T-helper 1 cell treated with Interleukin-12 subunit alpha and Interleukin-12 subunit beta and Interleukin-4 antibody, amounts not matched to agents 30 μg/mL and 1 μg/mL, for 36 hours (primary cell): ENCODE data around the gene TPTE2.
A peak's percentile ranks its signal among the peaks of the same experiment; 100 is the strongest.
"Not testable (repeated sequence)": the region's sequence is repeated elsewhere in the genome, so short reads cannot be mapped to it uniquely, and the experiment has no call there.

Experiments used
- H3K27ac Mint-ChIP-seq: one replicate; pipeline ENCODE4 v1.8.0; 2021; ENCODE audit warnings: mild to moderate bottlenecking, mixed read lengths
- H3K27me3 Mint-ChIP-seq: one replicate; pipeline ENCODE4 v1.8.0; 2021; ENCODE audit warnings: low read depth, mixed read lengths
- H3K36me3 Mint-ChIP-seq: one replicate; pipeline ENCODE4 v1.8.0; 2021; ENCODE audit warnings: low read depth, mixed read lengths
- H3K4me1 Mint-ChIP-seq: one replicate; pipeline ENCODE4 v1.8.0; 2021; ENCODE audit warnings: low read depth, mixed read lengths
- H3K4me3 Mint-ChIP-seq: one replicate; pipeline ENCODE4 v1.8.0; 2021; ENCODE audit warnings: mild to moderate bottlenecking, moderate library complexity, mixed read lengths
- H3K9me3 Mint-ChIP-seq: one replicate; pipeline ENCODE4 v1.8.0; 2021; ENCODE audit warnings: mixed read lengths

TPTE2 gene

GRCh38 chr13:19561127-19561582 is at the start of gene TPTE2:
TPTE2 (minus strand) TSS chr13:19561532; CDS start chr13:19503234, 58,298 bp downstream.
- not testable (repeated sequence) for H3K27ac Mint-ChIP-seq

GRCh38 chr13:19607523-19608078 is 46.3 kb upstream of the TPTE2 start:
- H3K9me3 Mint-ChIP-seq, result peaks cover 16% of the 10 kb centered on the region
- H3K4me3 Mint-ChIP-seq, result no peak overlapping the region
- no peak overlapping the region for H3K27ac Mint-ChIP-seq
- H3K4me1 Mint-ChIP-seq, result no peaks in the 10 kb centered on the region
- peaks cover 26% of the 10 kb centered on the region for H3K27me3 Mint-ChIP-seq
- H3K36me3 Mint-ChIP-seq, result peaks cover 4% of the 10 kb centered on the region

More at GRCh38 chr13:19561127-19561582, at the start of gene TPTE2:
- H3K27me3 Mint-ChIP-seq, H3K9me3 Mint-ChIP-seq, H3K4me1 Mint-ChIP-seq, H3K4me3 Mint-ChIP-seq, H3K36me3 Mint-ChIP-seq: not testable (repeated sequence)

GRCh38 chr13:19606737-19607136 is 45.4 kb upstream of the TPTE2 start:
- Mint-ChIP-seq H3K36me3 (peaks cover 4% of the 10 kb centered on the region), H3K4me3 (no peak overlapping the region), H3K27ac (no peak overlapping the region), H3K9me3 (peaks cover 16% of the 10 kb centered on the region), H3K4me1 (no peaks in the 10 kb centered on the region), H3K27me3 (peaks cover 29% of the 10 kb centered on the region)

GRCh38 chr13:19606152-19606551 is 44.8 kb upstream of the TPTE2 start:
- H3K27me3 Mint-ChIP-seq, result peaks cover 30% of the 10 kb centered on the region
- no peak overlapping the region for H3K27ac Mint-ChIP-seq
- H3K4me3 Mint-ChIP-seq, result no peak overlapping the region
- no peaks in the 10 kb centered on the region for H3K4me1 Mint-ChIP-seq
- H3K36me3 Mint-ChIP-seq, result peaks cover 4% of the 10 kb centered on the region
- peaks cover 16% of the 10 kb centered on the region for H3K9me3 Mint-ChIP-seq

- Mint-ChIP-seq H3K9me3 (peaks cover 16% of the 10 kb centered on the region), H3K4me3 (no peak overlapping the region), H3K4me1 (no peaks in the 10 kb centered on the region), H3K36me3 (peaks cover 4% of the 10 kb centered on the region), H3K27ac (no peak overlapping the region), H3K27me3 (peaks cover 36% of the 10 kb centered on the region)
Observed at GRCh38 chr13:19605161-19605955, 44.0 kb upstream of the TPTE2 start.

GRCh38 chr13:19604306-19604705 is 43.0 kb upstream of the TPTE2 start:
- Mint-ChIP-seq H3K4me1 (no peaks in the 10 kb centered on the region), H3K27ac (no peak overlapping the region), H3K9me3 (peaks cover 16% of the 10 kb centered on the region), H3K4me3 (no peak overlapping the region), H3K36me3 (peaks cover 4% of the 10 kb centered on the region), H3K27me3 (peaks cover 43% of the 10 kb centered on the region)

GRCh38 chr13:19601749-19602725 is 40.7 kb upstream of the TPTE2 start:
- peak overlapping the region; percentile 25 for H3K4me3 Mint-ChIP-seq
- H3K27ac Mint-ChIP-seq, result no peak overlapping the region
- H3K27me3 Mint-ChIP-seq, result peaks cover 53% of the 10 kb centered on the region
- H3K4me1 Mint-ChIP-seq, result no peaks in the 10 kb centered on the region
- peaks cover 16% of the 10 kb centered on the region for H3K9me3 Mint-ChIP-seq
- H3K36me3 Mint-ChIP-seq, result peaks cover 4% of the 10 kb centered on the region

GRCh38 chr13:19597523-19597922 is 36.2 kb upstream of the TPTE2 start:
- H3K4me3 Mint-ChIP-seq, result no peak overlapping the region
- peaks cover 30% of the 10 kb centered on the region for H3K27me3 Mint-ChIP-seq
- no peak overlapping the region for H3K27ac Mint-ChIP-seq
- no peaks in the 10 kb centered on the region for H3K36me3 Mint-ChIP-seq
- no peaks in the 10 kb centered on the region for H3K4me1 Mint-ChIP-seq
- no peaks in the 10 kb centered on the region for H3K9me3 Mint-ChIP-seq

GRCh38 chr13:19596960-19597361 is 35.6 kb upstream of the TPTE2 start:
- Mint-ChIP-seq H3K4me3 (no peak overlapping the region), H3K4me1 (no peaks in the 10 kb centered on the region), H3K9me3 (no peaks in the 10 kb centered on the region), H3K36me3 (no peaks in the 10 kb centered on the region), H3K27ac (no peak overlapping the region), H3K27me3 (peaks cover 28% of the 10 kb centered on the region)

- H3K9me3 Mint-ChIP-seq, result no peaks in the 10 kb centered on the region
- no peak overlapping the region for H3K4me3 Mint-ChIP-seq
- H3K27ac Mint-ChIP-seq, result no peak overlapping the region
- no peaks in the 10 kb centered on the region for H3K36me3 Mint-ChIP-seq
- H3K4me1 Mint-ChIP-seq, result no peaks in the 10 kb centered on the region
- peaks cover 27% of the 10 kb centered on the region for H3K27me3 Mint-ChIP-seq
Observed at GRCh38 chr13:19596086-19596485, 34.8 kb upstream of the TPTE2 start.

GRCh38 chr13:19592657-19593180 is 31.4 kb upstream of the TPTE2 start:
- Mint-ChIP-seq H3K9me3 (no peaks in the 10 kb centered on the region), H3K4me1 (peaks cover 5% of the 10 kb centered on the region), H3K4me3 (no peak overlapping the region), H3K27ac (no peak overlapping the region), H3K36me3 (no peaks in the 10 kb centered on the region), H3K27me3 (peaks cover 7% of the 10 kb centered on the region)

GRCh38 chr13:19591864-19592263 is 30.5 kb upstream of the TPTE2 start:
- peaks cover 3% of the 10 kb centered on the region for H3K36me3 Mint-ChIP-seq
- H3K27ac Mint-ChIP-seq, result no peak overlapping the region
- no peak overlapping the region for H3K4me3 Mint-ChIP-seq

GRCh38 chr13:19590423-19590822 is 29.1 kb upstream of the TPTE2 start:
- peaks cover 21% of the 10 kb centered on the region for H3K4me1 Mint-ChIP-seq
- H3K9me3 Mint-ChIP-seq, result peaks cover 11% of the 10 kb centered on the region
- peaks cover 4% of the 10 kb centered on the region for H3K27me3 Mint-ChIP-seq
- H3K36me3 Mint-ChIP-seq, result peaks cover 9% of the 10 kb centered on the region
- H3K4me3 Mint-ChIP-seq, result no peak overlapping the region
- no peak overlapping the region for H3K27ac Mint-ChIP-seq

More at GRCh38 chr13:19591864-19592263, 30.5 kb upstream of the TPTE2 start:
- Mint-ChIP-seq H3K4me1 (peaks cover 14% of the 10 kb centered on the region), H3K9me3 (peaks cover 6% of the 10 kb centered on the region), H3K27me3 (peaks cover 4% of the 10 kb centered on the region)

GRCh38 chr13:19589312-19589711 is 28.0 kb upstream of the TPTE2 start:
- Mint-ChIP-seq H3K4me3 (no peak overlapping the region), H3K36me3 (peaks cover 9% of the 10 kb centered on the region), H3K9me3 (peaks cover 11% of the 10 kb centered on the region), H3K27ac (no peak overlapping the region), H3K4me1 (peaks cover 21% of the 10 kb centered on the region), H3K27me3 (peaks cover 4% of the 10 kb centered on the region)
